Uterus (tissue), 2 donors: ENCODE measurements around the gene MAMDC2.

Source experiments
- POLR2A ChIP-seq, 2 donors: fragments of 450-650 bp; IDR thresholded peaks; one replicate each; pipeline ENCODE4 v1.6.1; 2016; ENCODE audit warnings: antibody characterized with exemption in 2 of 2, mild to moderate bottlenecking in 1 of 2, moderate library complexity in 1 of 2
- TF ChIP-seq, protein P1 (sequence below), 4 experiments: fragments of 200-600 bp in 2 of 4; fragments of 450-650 bp in 2 of 4; sonication (generic) in 2 of 4; IDR thresholded peaks; one replicate each; pipeline ENCODE4 v1.5.1; 2016 to 2019; ENCODE audit warnings: antibody characterized with exemption in 4 of 4, mild to moderate bottlenecking in 2 of 4, moderate library complexity in 1 of 4

DNA sequence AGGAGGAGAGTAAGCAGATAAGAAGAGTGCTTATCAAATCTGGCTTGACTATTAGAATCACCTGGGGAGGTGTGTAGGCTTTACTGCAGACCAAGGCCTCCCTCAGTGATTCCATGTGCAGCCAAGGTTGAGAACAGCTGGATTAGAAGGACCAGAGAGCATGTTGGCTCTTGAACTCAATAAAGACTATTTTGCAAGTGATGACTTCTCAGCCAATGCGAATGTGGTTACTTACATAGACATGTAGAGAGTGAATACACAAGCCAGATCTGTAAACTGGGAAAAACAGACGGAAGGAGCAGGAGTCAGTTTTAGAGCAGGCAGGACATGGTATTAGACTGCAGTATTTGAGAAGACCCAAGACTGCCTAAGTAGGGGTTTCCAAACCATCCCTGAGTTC is 48.5 kb downstream of the MAMDC2 start:
- TF ChIP-seq, protein P1, sequence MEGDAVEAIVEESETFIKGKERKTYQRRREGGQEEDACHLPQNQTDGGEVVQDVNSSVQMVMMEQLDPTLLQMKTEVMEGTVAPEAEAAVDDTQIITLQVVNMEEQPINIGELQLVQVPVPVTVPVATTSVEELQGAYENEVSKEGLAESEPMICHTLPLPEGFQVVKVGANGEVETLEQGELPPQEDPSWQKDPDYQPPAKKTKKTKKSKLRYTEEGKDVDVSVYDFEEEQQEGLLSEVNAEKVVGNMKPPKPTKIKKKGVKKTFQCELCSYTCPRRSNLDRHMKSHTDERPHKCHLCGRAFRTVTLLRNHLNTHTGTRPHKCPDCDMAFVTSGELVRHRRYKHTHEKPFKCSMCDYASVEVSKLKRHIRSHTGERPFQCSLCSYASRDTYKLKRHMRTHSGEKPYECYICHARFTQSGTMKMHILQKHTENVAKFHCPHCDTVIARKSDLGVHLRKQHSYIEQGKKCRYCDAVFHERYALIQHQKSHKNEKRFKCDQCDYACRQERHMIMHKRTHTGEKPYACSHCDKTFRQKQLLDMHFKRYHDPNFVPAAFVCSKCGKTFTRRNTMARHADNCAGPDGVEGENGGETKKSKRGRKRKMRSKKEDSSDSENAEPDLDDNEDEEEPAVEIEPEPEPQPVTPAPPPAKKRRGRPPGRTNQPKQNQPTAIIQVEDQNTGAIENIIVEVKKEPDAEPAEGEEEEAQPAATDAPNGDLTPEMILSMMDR (IDR thresholded peaks at IDR 0.05) = no peak
- TF ChIP-seq POLR2A (IDR thresholded peaks at IDR 0.05) = no peak
